Measurements from ENCODE around the gene OSBPL5.

The OSBPL5 gene

DNA sequence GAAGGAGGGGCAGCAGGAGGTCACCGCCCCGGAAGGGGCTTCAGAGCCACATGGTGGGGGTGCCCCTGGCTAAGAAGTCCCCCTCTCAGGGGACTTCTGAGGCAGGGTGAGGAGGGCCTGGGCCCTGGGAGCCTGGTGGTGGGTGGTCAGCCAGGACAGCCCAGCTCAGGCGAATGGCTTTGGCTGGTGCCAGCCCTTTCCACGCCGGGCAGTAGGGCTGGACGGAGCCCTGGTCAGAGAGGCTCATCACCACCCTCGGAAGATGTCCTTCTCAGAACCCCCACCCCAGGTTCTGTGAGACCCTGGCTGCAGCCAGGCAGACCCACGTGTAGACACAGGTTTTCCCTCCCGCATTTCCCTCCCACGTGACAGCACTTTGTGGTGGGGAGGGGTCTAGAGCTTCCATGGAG lies 35.9 kb downstream of the OSBPL5 start:
- Histone ChIP-seq H3K4me3 (ENCODE audit: insufficient read length, low read depth) (no peak overlapping the region), H3K9ac (ENCODE audit: insufficient read length, low read depth) (no peak overlapping the region), H3K27me3 (ENCODE audit: insufficient read depth, insufficient read length) (no peaks in the 10 kb centered on the region), H3K9me3 (ENCODE audit: insufficient read depth, low read length) (no peaks in the 10 kb centered on the region), H3K4me1 (ENCODE audit: insufficient read depth, insufficient read length) (peaks cover 28% of the 10 kb centered on the region), H3K36me3 (ENCODE audit: insufficient read depth, insufficient read length, low read length) (peaks cover 45% of the 10 kb centered on the region)
- no peak for TF ChIP-seq SUZ12 (IDR thresholded peaks at IDR 0.05; ENCODE audit: extremely low read depth, insufficient read depth, insufficient read length)
- TF ChIP-seq ZNF274 (IDR thresholded peaks at IDR 0.05; ENCODE audit: low read depth, low read length), result no peak
- no peak for DNase-seq (ENCODE audit: low read depth, low spot score)

DNA sequence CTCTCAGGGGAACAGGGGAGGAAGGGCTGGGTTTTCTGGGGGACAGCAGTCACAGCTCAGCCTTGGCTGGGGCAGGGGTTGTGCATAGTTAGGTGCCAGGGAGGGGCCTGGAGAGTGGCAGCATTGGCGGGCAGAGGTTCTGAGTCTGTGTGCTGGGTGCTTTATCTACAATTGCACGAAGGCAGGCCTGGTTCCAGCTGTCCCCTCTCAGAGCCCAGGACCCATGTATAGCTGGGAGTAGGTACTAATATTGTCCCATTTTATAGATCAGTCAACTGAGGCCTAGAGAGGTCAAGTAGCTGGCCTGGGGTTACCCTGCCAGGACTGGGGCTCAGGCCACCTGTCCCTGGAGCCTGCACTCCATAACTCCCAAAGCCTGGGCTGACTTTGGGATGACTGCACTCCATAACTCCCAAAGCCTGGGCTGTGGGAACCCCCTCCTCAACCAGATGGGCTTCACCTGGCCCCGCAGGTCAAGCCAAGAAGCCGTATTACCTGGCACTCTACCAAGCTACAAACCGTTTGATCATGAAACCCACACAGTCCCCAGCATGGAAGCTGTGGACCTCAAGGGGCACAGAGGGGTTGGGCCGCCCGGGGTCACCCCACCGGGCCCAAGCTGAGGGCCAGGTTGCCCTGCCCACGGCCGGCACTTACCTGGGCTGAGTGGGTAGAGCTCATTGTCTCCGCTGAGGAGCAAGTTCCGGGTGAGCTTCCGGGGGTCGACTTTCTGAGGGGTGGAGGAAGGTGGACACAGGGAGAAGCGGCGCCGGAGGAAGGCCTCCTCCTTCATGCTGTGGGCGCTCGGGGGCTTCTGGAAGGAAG lies 36.5 kb downstream of the OSBPL5 start:
- H3K4me1 ChIP-seq (ENCODE audit: insufficient read depth, insufficient read length), result peaks cover 25% of the 10 kb centered on the region
- H3K9me3 ChIP-seq (ENCODE audit: insufficient read depth, low read length), result no peaks in the 10 kb centered on the region
- H3K36me3 ChIP-seq (ENCODE audit: insufficient read depth, insufficient read length, low read length), result peaks cover 51% of the 10 kb centered on the region
- DNase-seq (ENCODE audit: low read depth, low spot score), result no peak
- no peak for TF ChIP-seq SUZ12 (IDR thresholded peaks at IDR 0.05; ENCODE audit: extremely low read depth, insufficient read depth, insufficient read length)
- no peak for TF ChIP-seq ZNF274 (IDR thresholded peaks at IDR 0.05; ENCODE audit: low read depth, low read length)
- no peak for TF ChIP-seq YY1 (IDR thresholded peaks at IDR 0.05; ENCODE audit: insufficient read depth, insufficient read length)
- H3K27me3 ChIP-seq (ENCODE audit: insufficient read depth, insufficient read length), result no peaks in the 10 kb centered on the region
- H3K9ac ChIP-seq (ENCODE audit: insufficient read length, low read depth), result no peak overlapping the region
- no peak overlapping the region for H3K4me3 ChIP-seq (ENCODE audit: insufficient read length, low read depth)

DNA sequence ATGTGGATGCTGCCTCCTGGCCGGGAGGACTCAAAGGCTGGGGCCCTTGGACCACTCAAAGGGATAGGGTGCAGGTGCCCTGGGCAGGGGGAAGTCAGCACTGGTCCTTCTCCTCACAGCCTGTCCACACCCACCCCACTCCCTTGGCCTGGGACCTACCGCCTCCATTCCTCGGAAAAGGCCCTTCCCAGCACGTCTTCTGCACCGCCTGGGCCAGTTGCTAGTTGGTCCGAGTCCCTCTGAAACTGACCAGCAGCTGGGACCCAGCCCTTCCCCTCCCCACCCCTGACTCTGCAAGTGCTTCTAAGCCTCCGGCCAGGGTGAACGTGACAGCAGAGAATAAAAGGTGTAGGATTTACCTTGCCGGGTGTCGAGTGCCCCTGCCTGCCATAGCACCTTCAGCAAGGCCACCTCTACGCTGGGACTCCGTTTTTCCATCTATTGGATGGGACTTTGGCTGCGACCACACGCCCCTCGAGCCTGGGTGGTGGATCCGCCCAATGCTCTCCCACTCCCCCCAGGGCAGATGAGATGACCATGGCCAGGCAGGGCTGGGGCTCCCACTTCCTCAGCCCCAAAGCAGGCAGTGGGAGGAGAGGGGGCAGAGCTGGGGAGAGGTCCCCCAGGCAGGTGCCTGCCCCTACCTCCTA lies 37.3 kb downstream of the OSBPL5 start:
- Histone ChIP-seq H3K4me3 (ENCODE audit: insufficient read length, low read depth) (no peak overlapping the region), H3K9ac (ENCODE audit: insufficient read length, low read depth) (no peak overlapping the region), H3K27me3 (ENCODE audit: insufficient read depth, insufficient read length) (no peaks in the 10 kb centered on the region), H3K36me3 (ENCODE audit: insufficient read depth, insufficient read length, low read length) (peaks cover 53% of the 10 kb centered on the region), H3K9me3 (ENCODE audit: insufficient read depth, low read length) (no peaks in the 10 kb centered on the region), H3K4me1 (ENCODE audit: insufficient read depth, insufficient read length) (peaks cover 17% of the 10 kb centered on the region)
- no peak for DNase-seq (ENCODE audit: low read depth, low spot score)
- TF ChIP-seq YY1 (IDR thresholded peaks at IDR 0.05; ENCODE audit: insufficient read depth, insufficient read length) (no peak), SUZ12 (IDR thresholded peaks at IDR 0.05; ENCODE audit: extremely low read depth, insufficient read depth, insufficient read length) (no peak), ZNF274 (IDR thresholded peaks at IDR 0.05; ENCODE audit: low read depth, low read length) (no peak)

DNA sequence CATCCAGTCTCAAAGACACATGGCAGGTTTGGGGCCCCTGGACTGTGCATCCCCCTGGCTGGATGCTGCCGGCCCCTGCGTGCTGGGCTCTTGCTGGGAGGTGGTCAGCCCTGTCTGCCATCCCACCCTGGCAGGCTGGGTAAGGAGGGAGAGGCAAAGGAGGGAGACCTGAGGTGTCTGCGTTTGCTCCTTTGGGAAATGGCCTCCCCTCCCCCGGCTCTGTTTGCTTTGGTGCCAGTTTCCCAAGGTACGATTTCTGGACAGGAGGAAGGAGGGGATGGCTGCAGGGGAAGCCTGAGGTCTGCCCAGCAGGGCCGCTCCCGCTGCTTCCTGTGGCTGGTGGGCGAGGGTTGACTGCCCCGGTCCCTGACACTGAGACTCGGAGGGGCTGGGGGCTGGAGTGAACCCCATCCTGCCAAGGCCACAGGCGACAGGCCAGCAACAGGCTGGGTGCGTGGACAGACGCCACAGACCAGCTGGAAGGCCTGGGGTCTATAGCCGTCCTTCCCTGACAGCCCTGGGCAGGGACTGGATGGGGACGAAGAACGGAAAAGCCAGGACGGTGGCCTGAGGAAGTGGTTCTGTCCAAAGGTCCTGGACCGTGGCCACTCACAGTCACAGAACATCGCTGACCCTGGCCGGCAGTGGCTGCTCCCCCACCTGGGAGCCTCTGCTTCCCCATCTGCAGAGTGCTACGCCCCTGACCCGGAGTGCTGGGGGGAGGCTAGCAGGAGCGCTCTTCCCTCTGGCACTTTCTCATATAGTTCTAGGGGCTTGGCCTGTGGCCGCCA lies 38.0 kb downstream of the OSBPL5 start:
- no peak for TF ChIP-seq ZNF274 (IDR thresholded peaks at IDR 0.05; ENCODE audit: low read depth, low read length)
- TF ChIP-seq SUZ12 (IDR thresholded peaks at IDR 0.05; ENCODE audit: extremely low read depth, insufficient read depth, insufficient read length), result no peak
- no peak for TF ChIP-seq YY1 (IDR thresholded peaks at IDR 0.05; ENCODE audit: insufficient read depth, insufficient read length)
- Histone ChIP-seq H3K9ac (ENCODE audit: insufficient read length, low read depth) (peak overlapping the region; percentile 50), H3K36me3 (ENCODE audit: insufficient read depth, insufficient read length, low read length) (peaks cover 60% of the 10 kb centered on the region), H3K4me1 (ENCODE audit: insufficient read depth, insufficient read length) (peaks cover 13% of the 10 kb centered on the region), H3K27me3 (ENCODE audit: insufficient read depth, insufficient read length) (no peaks in the 10 kb centered on the region), H3K4me3 (ENCODE audit: insufficient read length, low read depth) (no peak overlapping the region), H3K9me3 (ENCODE audit: insufficient read depth, low read length) (no peaks in the 10 kb centered on the region)
- no peak for DNase-seq (ENCODE audit: low read depth, low spot score)

DNA sequence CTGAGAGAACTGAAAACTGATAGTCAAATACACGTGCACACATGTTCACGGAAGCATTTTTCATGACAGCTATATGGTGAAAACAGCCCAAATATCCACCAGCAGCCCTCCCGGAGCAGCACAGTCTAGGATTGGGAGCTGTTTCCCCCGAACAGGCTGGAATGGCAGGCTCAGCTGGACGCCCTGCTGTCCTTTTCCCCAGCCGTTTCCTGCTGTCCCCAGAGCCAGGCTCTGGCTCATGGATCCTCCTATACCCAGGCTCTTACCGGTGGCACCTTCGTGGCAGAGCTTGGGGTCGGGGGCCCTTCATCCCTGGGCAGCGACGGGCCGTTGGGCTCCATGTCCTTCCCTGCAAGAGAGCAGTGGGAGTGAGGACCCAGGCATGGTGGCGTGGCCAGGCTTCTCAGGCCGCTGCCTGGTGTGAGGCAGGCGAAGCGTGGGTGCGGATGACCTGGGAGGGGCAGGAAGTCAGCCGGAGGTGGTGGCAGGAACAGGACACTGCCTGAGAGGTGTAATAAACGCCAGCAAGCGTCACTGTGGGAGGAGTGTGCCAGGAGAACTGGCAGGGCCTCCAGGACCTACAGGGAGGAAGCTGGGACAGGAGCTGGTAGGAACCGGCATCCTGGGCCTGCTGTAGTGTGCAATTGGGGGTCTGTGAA lies 38.8 kb downstream of the OSBPL5 start:
- peaks cover 13% of the 10 kb centered on the region for H3K4me1 ChIP-seq (ENCODE audit: insufficient read depth, insufficient read length)
- DNase-seq (ENCODE audit: low read depth, low spot score), result no peak

DNA sequence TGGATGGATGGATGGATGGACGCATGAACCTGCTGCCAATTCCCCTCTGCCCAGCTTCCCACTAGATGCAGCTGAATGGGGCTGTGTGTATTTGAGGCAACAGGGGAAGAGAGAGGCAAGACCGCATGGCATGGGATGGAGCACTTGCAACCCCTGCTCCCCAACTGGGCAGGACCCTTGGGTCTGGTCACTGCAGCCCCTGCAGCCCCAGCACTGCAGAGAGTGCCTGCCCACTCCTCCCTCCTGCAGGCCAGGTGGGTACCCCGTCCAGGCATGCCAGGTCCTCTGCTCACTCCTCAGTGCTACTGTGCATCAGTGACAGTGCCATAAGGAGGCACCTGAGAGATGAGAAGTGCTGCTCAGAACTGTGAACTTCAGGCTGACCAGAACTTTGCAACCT lies 40.3 kb downstream of the OSBPL5 start:
- no peaks in the 10 kb centered on the region for H3K9me3 ChIP-seq (ENCODE audit: insufficient read depth, low read length)
- no peak overlapping the region for H3K9ac ChIP-seq (ENCODE audit: insufficient read length, low read depth)
- H3K4me1 ChIP-seq (ENCODE audit: insufficient read depth, insufficient read length), result peaks cover 8% of the 10 kb centered on the region
- DNase-seq (ENCODE audit: low read depth, low spot score), result no peak
- no peaks in the 10 kb centered on the region for H3K27me3 ChIP-seq (ENCODE audit: insufficient read depth, insufficient read length)
- H3K36me3 ChIP-seq (ENCODE audit: insufficient read depth, insufficient read length, low read length), result peaks cover 79% of the 10 kb centered on the region
- no peak overlapping the region for H3K4me3 ChIP-seq (ENCODE audit: insufficient read length, low read depth)
- TF ChIP-seq SUZ12 (IDR thresholded peaks at IDR 0.05; ENCODE audit: extremely low read depth, insufficient read depth, insufficient read length) (no peak), YY1 (IDR thresholded peaks at IDR 0.05; ENCODE audit: insufficient read depth, insufficient read length) (no peak), ZNF274 (IDR thresholded peaks at IDR 0.05; ENCODE audit: low read depth, low read length) (no peak)

More for the DNA sequence above, 38.8 kb downstream of the OSBPL5 start:
- no peaks in the 10 kb centered on the region for H3K9me3 ChIP-seq (ENCODE audit: insufficient read depth, low read length)
- peaks cover 67% of the 10 kb centered on the region for H3K36me3 ChIP-seq (ENCODE audit: insufficient read depth, insufficient read length, low read length)
- peak overlapping the region; percentile 5 for H3K9ac ChIP-seq (ENCODE audit: insufficient read length, low read depth)
- H3K27me3 ChIP-seq (ENCODE audit: insufficient read depth, insufficient read length), result no peaks in the 10 kb centered on the region
- TF ChIP-seq SUZ12 (IDR thresholded peaks at IDR 0.05; ENCODE audit: extremely low read depth, insufficient read depth, insufficient read length) (no peak), ZNF274 (IDR thresholded peaks at IDR 0.05; ENCODE audit: low read depth, low read length) (no peak), YY1 (IDR thresholded peaks at IDR 0.05; ENCODE audit: insufficient read depth, insufficient read length) (no peak)
- no peak overlapping the region for H3K4me3 ChIP-seq (ENCODE audit: insufficient read length, low read depth)
